HL-60 (cell line): ENCODE results near the gene MICA.

Experiments
- CTCF ChIP-seq: IDR thresholded peaks from one replicate; pipeline ENCODE4 v1.5.1; 2011; ENCODE audit warnings: low read length, control low read depth, inconsistent platforms; ENCODE audit not compliant: insufficient read depth
- GABPA ChIP-seq: IDR thresholded peaks from 2 replicates; pipeline ENCODE4 v1.6.1; 2012; ENCODE audit warnings: low read depth
- POLR2AphosphoS5 ChIP-seq: IDR thresholded peaks from 2 replicates; pipeline ENCODE4 v1.6.1; 2012; ENCODE audit warnings: low read depth
- TF ChIP-seq, protein P1 (sequence below): IDR thresholded peaks from 2 replicates; pipeline ENCODE4 v1.6.1; 2012; ENCODE audit warnings: low read depth; ENCODE audit not compliant: insufficient replicate concordance

- TF ChIP-seq CTCF (no peak), POLR2AphosphoS5 (no peak), GABPA (no peak)
- TF ChIP-seq, protein P1, sequence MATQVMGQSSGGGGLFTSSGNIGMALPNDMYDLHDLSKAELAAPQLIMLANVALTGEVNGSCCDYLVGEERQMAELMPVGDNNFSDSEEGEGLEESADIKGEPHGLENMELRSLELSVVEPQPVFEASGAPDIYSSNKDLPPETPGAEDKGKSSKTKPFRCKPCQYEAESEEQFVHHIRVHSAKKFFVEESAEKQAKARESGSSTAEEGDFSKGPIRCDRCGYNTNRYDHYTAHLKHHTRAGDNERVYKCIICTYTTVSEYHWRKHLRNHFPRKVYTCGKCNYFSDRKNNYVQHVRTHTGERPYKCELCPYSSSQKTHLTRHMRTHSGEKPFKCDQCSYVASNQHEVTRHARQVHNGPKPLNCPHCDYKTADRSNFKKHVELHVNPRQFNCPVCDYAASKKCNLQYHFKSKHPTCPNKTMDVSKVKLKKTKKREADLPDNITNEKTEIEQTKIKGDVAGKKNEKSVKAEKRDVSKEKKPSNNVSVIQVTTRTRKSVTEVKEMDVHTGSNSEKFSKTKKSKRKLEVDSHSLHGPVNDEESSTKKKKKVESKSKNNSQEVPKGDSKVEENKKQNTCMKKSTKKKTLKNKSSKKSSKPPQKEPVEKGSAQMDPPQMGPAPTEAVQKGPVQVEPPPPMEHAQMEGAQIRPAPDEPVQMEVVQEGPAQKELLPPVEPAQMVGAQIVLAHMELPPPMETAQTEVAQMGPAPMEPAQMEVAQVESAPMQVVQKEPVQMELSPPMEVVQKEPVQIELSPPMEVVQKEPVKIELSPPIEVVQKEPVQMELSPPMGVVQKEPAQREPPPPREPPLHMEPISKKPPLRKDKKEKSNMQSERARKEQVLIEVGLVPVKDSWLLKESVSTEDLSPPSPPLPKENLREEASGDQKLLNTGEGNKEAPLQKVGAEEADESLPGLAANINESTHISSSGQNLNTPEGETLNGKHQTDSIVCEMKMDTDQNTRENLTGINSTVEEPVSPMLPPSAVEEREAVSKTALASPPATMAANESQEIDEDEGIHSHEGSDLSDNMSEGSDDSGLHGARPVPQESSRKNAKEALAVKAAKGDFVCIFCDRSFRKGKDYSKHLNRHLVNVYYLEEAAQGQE: no peak
Measured at GRCh38 chr6:31395832-31396231, 7.6 kb upstream of the MICA start.
